Measurements from ENCODE around the gene SLAMF7.

Gene SLAMF7

DNA sequence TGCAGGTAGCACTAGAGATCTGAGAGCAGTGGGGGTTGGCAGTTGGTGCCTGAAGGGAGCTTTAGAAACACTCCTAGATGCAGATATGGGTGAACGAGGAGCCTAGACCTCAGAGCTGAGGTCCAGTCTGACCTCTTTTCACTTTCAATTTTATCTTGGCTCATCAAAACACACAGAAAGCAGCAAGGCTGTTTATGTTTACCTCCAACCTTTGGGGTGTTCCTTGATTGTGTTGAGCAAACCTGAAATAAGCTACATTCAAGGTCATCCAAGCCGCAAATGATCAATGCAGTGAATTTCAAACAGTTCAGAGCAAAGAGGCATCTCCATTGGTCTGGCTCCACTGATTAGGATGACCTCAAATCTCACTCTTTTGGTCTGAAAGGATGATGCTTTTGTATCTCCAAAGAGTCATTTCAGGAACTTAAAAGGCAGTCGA is 58.2 kb downstream of the SLAMF7 start:
- DNase-seq (ENCODE audit: insufficient read length, low spot score) (no peak), FAIRE-seq (no peak)

DNA sequence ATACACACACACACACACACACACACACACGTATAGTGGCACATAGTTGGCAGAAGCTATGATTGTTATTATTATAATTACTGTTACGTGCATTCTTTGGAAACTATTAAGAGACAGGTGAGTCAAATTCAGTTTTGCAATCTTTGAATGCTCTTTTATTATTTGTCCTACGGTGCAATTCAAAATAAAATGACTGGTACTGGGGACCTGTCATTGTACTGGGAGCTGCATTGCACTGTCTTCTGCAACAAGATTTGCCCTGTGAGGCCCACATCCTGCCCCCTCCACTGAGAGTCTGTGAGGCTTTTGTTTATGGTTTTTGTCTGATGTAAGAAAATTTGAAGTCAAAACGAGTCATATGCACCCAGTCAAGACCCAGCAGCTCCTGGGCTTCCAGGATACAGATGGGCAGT is 58.8 kb downstream of the SLAMF7 start:
- FAIRE-seq, result no peak
- no peak for DNase-seq (ENCODE audit: insufficient read length, low spot score)

DNA sequence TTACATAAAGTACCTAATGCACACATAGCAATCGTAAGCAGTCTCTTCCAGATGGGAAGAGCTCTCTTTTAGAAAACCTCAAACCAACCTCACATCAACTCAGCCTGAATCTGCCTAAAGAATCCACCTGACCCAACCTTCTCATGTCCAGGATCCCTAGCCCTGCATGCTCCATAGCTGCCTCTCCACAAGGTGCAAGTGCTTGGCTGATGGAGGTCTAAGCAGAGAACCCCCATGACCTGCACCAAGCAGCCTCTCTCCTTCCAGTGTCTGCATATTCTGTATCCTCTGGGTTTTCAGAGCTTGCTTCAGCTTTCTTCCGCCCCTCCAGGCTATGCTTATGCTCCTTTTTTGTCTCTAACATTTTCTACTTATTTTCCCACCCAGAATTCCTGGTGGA is 59.4 kb downstream of the SLAMF7 start:
- no peak for DNase-seq (ENCODE audit: insufficient read length, low spot score)
- no peak for FAIRE-seq

GRCh38 chr1:160799641-160800040 is 60.6 kb downstream of the SLAMF7 start:
- DNase-seq (ENCODE audit: insufficient read length, low spot score), result no peak
- FAIRE-seq, result no peak

DNA sequence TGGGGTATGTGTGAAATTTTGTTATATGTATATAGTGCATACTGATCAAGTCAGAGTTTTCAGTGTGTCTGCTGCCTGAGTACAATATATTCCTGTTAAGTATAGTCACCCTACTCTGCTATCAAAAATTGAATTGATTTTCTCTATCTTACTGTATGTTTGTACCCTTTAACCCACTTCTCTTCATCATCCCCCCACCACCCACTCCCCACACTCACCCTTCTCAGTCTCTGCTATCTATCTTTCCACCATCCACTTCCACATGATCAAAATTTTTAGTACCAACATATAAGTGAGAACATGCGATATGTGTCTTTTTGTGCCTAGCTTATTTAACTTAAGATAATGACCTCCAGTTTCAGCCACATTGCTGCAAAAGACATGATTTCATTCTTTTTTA is 61.1 kb downstream of the SLAMF7 start:
- DNase-seq (ENCODE audit: insufficient read length, low spot score) (no peak), FAIRE-seq (no peak)

DNA sequence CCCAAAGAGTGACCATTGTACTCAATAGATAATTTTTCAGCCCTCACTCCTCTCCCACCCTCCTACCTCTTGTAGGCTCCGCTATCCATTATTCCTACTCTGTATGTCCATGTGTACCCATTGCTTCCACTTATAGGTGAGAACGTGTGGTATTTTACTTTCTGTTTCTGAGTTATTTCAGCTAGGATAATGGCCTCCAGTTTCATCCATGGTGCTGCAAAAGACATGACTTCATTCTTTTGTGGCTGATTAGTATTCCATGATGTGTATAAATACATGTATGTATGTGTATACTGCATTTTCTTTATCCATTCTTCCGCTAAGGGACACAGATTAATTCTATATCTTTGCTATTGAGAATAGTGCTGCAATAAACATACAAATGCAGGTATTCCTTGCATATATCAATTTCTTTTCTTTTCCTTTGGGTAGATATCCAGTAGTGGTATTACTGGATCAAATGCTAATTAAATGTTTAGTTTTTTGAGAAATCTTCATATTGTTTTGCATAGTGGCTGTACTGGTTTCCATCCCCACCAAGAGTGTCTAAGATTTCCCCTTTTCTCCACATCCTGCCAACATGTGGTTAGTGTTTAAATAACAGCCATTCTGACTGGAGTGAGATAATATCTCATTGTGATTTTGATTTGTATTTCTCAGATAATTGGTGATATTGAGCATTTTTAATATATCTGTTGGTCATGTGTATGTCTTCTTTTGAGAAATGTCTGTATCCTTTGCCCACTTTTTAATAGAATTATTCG is 61.8 kb downstream of the SLAMF7 start:
- DNase-seq (ENCODE audit: insufficient read length, low spot score), result no peak
- FAIRE-seq, result no peak

DNA sequence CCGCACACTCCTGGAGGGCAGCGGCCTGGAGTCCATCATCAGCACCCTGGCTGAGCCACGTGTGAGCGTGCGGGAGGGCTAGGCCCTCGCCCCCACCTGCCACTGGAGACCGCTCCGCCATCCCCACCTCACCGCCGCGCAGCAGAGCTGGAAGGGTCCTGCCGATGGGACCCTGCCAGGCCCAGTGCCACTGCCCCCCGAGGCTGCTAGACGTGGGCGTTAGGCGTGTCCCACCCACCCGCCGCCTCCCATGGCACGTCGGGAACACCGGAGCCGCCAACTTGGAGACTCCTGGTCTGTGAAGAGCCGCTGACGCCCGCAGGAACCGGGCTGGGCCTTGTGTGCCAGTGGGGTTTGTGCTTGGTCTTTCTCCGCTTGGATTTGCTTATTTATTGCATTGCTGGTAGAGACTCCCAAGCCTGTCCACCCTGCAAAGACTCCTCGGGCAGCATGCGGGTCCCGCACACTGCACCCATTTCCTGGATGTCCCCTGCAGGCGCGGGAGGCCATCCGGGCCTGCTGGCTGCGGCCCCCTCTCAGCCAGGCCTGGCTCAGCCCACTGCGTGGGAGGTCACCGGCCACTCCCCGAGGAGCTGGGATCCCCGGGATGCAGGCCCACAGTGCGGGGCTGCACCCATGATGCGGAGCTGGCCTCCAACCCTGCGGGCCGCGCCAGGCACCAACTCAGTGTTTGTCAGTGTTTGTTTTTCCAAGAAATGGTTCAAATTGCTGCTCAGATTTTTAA is 63.0 kb downstream of the SLAMF7 start:
- DNase-seq (ENCODE audit: insufficient read length, low spot score), result no peak
- FAIRE-seq, result no peak
